Prostate gland (tissue), 2 donors: ENCODE measurements around the gene EDAR.

ENCODE experiments used
- POLR2A ChIP-seq: fragments of 450-650 bp; IDR thresholded peaks from one replicate; pipeline ENCODE4 v1.6.1; 2016; ENCODE audit warnings: antibody characterized with exemption, mild to moderate bottlenecking
- TF ChIP-seq, protein P1 (sequence below), 4 experiments: fragments of 200-600 bp in 2 of 4; fragments of 450-650 bp in 2 of 4; sonication (generic) in 2 of 4; IDR thresholded peaks; 1 replicate in 3 of 4; 2 replicates in 1 of 4; pipeline ENCODE4 v1.5.1; 2016 to 2019; ENCODE audit warnings: antibody characterized with exemption in 4 of 4, mild to moderate bottlenecking in 2 of 4, moderate library complexity in 2 of 4

DNA sequence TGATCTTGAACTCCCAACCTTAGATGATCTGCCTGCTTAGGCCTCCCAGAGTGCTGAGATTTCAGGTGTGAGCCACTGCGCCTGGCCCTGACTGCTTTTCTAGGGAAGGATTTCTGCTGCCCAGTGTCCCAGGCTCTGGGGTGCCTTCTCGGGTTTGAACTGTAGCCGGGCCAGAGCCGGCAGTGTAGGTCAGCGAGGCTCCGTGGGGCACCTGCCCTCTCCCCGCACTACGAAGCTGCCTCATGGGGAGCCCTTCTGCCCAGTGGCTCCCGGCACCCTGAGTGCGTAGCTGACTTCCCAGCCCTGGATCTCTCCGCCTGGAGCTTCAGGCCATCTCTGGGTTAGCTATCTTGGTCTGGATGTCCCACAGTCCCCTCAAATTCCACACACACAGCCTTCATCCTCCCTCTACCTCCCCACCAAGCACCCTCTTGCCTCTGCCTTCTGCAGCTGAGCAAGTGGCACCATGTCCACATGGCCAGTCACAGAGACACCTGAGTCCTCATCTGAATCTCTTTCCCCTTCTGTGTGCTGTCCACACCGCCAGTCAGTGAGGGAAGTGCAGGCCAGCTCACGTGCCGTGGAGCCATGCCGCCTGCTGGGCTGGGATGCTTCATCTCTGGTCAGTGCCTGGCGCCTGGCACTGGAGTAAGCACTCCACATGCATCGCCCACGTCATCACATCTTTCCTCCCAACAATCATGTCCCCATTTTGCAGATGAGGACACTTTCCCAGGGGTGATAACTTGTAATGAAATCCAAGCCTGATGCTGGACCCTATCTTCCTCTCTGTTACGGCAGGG is 69.2 kb downstream of the EDAR start:
- TF ChIP-seq, protein P1, sequence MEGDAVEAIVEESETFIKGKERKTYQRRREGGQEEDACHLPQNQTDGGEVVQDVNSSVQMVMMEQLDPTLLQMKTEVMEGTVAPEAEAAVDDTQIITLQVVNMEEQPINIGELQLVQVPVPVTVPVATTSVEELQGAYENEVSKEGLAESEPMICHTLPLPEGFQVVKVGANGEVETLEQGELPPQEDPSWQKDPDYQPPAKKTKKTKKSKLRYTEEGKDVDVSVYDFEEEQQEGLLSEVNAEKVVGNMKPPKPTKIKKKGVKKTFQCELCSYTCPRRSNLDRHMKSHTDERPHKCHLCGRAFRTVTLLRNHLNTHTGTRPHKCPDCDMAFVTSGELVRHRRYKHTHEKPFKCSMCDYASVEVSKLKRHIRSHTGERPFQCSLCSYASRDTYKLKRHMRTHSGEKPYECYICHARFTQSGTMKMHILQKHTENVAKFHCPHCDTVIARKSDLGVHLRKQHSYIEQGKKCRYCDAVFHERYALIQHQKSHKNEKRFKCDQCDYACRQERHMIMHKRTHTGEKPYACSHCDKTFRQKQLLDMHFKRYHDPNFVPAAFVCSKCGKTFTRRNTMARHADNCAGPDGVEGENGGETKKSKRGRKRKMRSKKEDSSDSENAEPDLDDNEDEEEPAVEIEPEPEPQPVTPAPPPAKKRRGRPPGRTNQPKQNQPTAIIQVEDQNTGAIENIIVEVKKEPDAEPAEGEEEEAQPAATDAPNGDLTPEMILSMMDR (IDR thresholded peaks at IDR 0.05), result no peak
- no peak for TF ChIP-seq POLR2A
